ENCODE data around the gene CAV3. TPM values are rescaled to one million over a fixed set of nuclear protein-coding genes. Genes with fewer than 3 reads are reported as not detected.

The CAV3 gene
- total and polyA plus RNA-seq, 9 of the 15 experiments (the other 6 are each of a cell fraction or from before 2014, with no cell fraction given) = not detected

- TF ChIP-seq ATF3 (IDR thresholded peaks at IDR 0.05) = peak; percentile 80
- no peak for TF ChIP-seq ATF3 (CRISPR knock-in tag; conservative IDR thresholded peaks at IDR 0.05)
- TF ChIP-seq BRD4 (IDR thresholded peaks at IDR 0.05) = no peak
- TF ChIP-seq MAZ (CRISPR knock-in tag; conservative IDR thresholded peaks at IDR 0.05 in 1 of 2, IDR thresholded peaks at IDR 0.05 in 1 of 2) = 0 out of 4 replicates have a peak, but pooled peaks of 1 of the 2 experiments have one; percentile 16
- TF ChIP-seq VEZF1 (CRISPR knock-in tag; IDR thresholded peaks at IDR 0.05) = peak; percentile 61
- no peak for TF ChIP-seq KDM5B (IDR thresholded peaks at IDR 0.05; ENCODE audit: insufficient replicate concordance, low read depth, low read length)
- no peak for TF ChIP-seq SFPQ (IDR thresholded peaks at IDR 0.05; ENCODE audit: low read depth, low read length)
These were observed 8.1 kb downstream of the CAV3 start (continued) for GRCh38 chr3:8741581-8742261.
